ENCODE results near the gene BICC1.
"Not testable (repeated sequence)": the region's sequence is repeated elsewhere in the genome, so short reads cannot be mapped to it uniquely, and the experiment has no call there.

The BICC1 gene

GRCh38 chr10:58836176-58836700 lies 323.6 kb downstream of the BICC1 start:
- no peak for DNase-seq

GRCh38 chr10:58836991-58837575 lies 324.4 kb downstream of the BICC1 start:
- no peak for DNase-seq

DNA sequence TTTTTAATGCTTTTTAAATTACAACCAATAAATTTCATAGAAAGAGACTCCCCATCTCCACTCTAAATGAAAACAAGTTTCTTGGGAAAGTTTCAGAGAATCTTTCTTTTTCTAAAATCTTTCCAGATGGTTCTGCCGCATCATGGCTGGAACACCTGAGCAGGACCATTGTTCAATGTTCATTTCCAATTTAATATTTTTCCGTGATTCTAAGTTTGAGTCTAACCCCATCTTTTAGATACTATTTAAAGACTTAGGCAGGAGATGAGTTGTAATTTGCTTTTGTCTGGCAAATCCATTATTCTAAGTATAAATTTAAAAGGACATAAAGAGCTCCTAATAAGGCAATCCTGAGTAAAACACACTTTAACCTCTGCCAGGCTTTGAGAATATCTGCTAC lies 325.2 kb downstream of the BICC1 start:
- no peak for DNase-seq

GRCh38 chr10:58838561-58839208 lies 326.0 kb downstream of the BICC1 start:
- no peak for DNase-seq

DNA sequence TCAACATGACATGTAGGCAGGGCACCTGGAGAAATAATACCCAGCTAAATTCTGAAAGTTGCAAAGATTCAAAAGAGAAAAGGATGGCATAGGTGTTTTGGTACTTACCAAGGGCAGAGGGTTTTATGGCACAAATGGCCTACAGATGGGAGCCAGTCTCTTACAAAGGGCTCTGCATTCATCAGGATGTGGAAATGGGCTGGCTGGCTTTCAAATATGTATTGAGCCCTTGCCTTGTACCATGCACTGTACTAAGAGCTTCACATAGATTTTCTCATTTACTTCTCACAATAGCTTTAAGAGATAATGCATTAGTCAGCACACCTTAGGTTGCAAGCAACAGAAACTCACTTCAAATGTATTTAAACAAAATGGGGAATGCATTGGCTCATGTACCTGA lies 327.1 kb downstream of the BICC1 start:
- DNase-seq = no peak

DNA sequence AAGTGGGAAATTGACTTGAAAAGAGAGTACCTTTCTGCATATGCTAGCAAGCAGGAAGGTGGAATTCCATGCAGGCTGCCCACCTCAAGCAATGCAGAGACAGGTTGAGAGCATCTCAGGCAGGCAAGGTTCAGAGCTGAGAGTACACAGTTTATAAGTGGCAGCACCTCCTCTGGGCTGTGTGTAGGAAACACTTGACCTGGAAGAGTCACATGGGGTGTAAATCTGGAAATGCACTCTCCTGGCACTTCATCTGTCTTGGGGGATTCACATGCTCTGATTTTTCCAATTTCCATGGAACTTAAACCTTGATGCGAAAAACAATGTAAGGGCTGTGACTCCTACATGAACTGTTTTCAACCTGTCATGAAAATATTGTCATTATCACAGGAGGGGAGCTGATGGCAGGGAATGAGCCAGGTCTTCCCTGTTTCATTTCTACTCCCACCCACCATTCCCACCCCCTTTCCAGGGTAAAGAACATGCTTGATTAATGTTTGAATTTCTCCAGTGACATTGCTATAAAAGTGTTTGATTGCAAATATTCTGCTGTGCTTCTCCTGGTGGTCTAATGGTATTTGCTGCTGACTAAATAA lies 328.3 kb downstream of the BICC1 start:
- DNase-seq = no peak

- no peak for DNase-seq
These were observed 330.2 kb downstream of the BICC1 start for GRCh38 chr10:58842860-58843376.

DNA sequence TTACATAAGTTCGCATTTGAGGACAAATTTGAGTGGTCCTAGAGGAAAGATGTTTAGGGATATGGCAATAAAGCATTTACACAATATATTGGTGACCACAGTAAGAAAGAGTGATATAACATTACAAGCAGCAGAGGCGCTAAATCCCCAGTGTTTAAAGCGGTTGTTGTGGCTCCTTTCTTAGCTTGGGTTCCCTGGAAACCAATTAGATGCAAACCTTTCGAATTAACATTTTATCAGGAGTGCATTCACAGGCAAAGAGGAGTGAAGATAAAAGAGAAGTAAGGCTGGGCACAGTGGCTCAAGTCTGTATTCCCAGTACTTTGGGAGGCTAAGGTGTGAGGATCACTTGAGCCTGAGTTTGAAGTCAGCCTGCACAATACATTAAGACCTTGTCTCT lies 331.1 kb downstream of the BICC1 start:
- no peak for DNase-seq

- no peak for DNase-seq
These were observed 332.0 kb downstream of the BICC1 start for GRCh38 chr10:58844680-58845079.

GRCh38 chr10:58846856-58847255 lies 334.2 kb downstream of the BICC1 start:
- no peak for DNase-seq

DNA sequence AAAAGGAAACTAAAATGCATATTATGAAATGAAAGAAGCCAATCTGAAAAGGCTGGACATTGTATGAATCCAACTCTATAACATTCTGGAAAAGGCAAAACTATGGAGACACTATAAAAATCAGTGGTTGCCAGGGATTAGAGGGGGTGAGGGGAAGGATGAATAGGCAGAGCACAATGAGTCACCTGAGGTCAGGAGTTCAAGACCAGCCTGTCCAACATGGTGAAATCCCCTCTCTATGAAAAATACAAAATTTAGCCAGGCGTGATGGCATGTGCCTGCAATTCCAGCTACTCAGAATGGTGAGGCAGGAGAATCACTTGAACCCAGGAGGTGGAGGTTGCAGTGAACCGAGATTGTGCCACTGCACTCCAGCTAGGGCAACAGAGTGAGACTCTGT lies 338.9 kb downstream of the BICC1 start:
- DNase-seq = no peak

DNA sequence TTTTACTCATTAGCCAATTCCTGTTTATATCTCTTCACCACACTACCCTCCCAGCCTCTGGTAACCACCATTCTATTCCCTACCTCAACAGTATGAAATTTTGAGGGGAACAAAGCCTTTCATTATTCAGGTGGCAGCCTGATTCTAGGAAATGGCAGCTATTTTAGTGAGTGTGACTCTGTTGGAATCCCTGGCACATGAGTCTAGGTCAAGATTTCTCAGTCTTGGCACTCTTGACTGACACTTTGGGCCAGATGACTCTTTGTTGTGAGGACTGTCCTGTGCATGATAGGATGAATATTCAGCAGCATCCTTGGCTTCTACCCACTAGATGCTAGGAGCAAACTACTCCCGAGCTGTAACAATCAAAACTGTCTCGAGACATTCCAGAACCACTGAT lies 341.0 kb downstream of the BICC1 start:
- DNase-seq = no peak

DNA sequence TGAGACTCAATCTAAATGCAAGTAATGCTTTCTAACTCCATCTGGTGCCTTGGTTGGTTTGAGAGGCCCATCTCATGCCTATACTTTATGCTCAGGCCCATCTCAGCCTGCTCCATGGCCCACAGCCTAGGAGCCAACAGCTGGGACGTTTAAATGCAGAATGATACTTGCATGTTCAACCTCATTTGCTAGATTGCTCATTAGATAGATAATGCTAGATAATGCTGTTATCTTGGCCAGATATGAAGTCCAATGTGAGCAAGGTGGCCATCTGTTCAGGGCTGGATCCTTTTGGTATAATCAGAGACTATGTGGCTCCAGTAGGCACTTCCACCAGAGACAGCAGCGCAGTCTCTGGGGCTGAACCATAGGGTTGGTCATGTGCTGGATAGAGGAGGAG lies 342.1 kb downstream of the BICC1 start:
- no peak for DNase-seq

DNA sequence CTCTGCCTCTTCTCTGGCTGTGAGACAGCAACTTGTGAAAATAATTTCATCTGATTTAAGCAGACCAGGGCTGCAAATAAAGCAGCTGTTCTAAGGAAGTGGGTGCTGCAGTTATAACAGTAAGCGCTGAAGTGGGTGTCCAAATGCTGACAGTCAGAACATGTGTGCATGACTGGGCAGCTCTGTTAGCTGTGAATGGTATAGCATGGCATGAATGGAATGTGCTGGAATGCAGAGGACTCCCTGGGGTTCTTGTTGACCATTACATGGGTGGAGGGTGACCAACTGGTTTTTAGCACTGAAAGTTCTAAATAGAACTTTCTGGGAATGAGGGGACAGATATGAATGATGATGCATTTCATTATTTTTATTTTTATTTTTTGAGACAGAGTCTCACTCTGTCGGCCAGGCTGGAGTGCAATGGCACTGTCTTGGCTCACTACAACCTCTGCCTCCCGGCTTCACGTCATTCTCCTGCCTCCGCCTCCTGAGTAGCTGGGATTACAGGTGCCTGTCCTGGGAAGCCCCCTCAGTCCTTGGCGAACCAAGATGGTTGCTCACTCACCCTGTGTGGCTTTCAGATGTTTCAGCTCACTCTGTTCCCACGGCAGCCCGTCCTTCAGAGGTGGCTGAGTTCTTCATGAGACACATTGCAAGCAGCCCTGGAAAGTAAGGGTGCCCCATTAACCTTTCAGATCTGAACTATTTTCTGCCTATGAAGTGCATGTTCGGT lies 344.0 kb downstream of the BICC1 start:
- no peak for DNase-seq

DNA sequence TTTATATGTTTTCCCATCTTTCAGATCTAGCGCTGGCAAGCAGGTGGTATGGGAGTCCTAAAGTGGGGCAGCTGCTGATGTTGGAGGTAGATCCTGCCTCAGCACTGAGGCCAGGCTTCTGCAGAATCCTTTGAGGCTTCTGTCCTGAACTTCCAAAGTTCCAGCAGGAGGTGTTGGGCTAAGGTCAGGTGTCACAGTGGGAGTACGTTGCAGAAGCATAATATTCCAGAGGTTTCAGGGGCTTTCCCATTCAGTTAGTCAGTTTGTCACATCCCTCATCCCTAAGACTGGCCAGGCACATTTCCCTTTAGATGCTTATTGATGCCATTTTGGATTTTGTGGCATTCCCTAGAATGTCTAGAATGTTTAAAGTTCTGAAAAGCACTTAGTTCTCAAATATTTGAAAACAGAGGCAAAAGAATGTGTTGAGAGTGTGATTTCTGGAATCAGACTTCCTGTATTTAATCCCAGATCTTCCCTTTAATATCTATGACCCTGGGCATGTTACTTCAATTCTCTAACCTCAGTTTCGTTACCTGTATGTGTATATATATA lies 344.7 kb downstream of the BICC1 start:
- no peak for DNase-seq

GRCh38 chr10:58858123-58858522 lies 345.5 kb downstream of the BICC1 start:
- not testable (repeated sequence) for DNase-seq

- DNase-seq = no peak
These were observed 346.9 kb downstream of the BICC1 start for GRCh38 chr10:58859526-58859925.

GRCh38 chr10:58867683-58868082 lies 355.0 kb downstream of the BICC1 start:
- DNase-seq = no peak

- DNase-seq = no peak
These were observed 356.2 kb downstream of the BICC1 start for GRCh38 chr10:58868736-58869435.

GRCh38 chr10:58870070-58870469 lies 357.4 kb downstream of the BICC1 start:
- DNase-seq = no peak

DNA sequence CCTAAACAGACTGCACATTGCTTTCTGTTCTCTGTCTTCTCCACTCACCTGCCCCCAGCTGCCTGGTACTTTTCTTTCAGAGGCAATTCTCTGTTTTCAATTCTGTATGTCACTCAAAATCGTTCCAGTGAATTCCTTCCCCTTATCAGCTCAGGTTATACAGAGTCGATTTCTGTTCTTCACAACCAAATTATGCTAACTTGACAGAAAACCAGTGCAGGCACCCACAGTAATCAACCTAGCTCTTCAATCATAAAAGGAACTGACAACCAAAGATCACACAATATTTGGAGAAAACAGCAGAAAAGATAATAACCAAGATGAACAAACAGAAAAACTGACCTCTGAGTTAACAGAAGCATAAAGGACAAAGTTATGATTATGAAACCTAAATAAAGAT lies 360.5 kb downstream of the BICC1 start:
- no peak for DNase-seq

Measured in CD4-positive, alpha-beta T cell treated with Interleukin-6 for 4 hours (primary cell).